GM12872 (cell line): ENCODE measurements around the gene DENND11.

Experiments
- TF ChIP-seq, protein P1 (sequence below): IDR thresholded peaks from 3 replicates; pipeline ENCODE4 v1.5.1; 2011; ENCODE audit warnings: low read depth, mild to moderate bottlenecking, low read length, moderate library complexity; ENCODE audit not compliant: insufficient read depth

The DENND11 gene

GRCh38 chr7:141737118-141737835 lies 35.3 kb upstream of the DENND11 start:
- TF ChIP-seq, protein P1, sequence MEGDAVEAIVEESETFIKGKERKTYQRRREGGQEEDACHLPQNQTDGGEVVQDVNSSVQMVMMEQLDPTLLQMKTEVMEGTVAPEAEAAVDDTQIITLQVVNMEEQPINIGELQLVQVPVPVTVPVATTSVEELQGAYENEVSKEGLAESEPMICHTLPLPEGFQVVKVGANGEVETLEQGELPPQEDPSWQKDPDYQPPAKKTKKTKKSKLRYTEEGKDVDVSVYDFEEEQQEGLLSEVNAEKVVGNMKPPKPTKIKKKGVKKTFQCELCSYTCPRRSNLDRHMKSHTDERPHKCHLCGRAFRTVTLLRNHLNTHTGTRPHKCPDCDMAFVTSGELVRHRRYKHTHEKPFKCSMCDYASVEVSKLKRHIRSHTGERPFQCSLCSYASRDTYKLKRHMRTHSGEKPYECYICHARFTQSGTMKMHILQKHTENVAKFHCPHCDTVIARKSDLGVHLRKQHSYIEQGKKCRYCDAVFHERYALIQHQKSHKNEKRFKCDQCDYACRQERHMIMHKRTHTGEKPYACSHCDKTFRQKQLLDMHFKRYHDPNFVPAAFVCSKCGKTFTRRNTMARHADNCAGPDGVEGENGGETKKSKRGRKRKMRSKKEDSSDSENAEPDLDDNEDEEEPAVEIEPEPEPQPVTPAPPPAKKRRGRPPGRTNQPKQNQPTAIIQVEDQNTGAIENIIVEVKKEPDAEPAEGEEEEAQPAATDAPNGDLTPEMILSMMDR: no peak

- TF ChIP-seq, protein P1: no peak
Observed at GRCh38 chr7:141731476-141732149, 29.6 kb upstream of the DENND11 start.

- TF ChIP-seq, protein P1: no peak
Observed at GRCh38 chr7:141729020-141729419, 27.1 kb upstream of the DENND11 start.

- TF ChIP-seq, protein P1: no peak
Observed at GRCh38 chr7:141722529-141722928, 20.6 kb upstream of the DENND11 start.

DNA sequence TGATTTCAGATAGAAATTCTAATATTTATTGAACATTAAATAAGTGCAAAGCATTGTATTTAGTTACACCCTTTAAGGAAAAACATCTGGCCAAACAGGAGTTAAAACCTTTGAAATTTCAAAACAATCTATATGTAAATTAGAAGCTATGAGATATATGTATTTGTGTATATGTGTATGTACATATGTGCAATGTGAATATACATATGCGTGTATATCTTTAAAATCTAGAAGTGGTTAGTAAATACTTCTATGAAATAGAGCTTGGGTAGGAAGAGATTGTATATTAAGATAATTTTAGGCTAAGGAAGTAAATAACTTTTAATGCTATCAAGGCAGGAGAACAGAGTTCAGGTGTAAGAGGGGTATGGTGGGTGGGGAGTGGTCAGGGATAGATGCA lies 15.5 kb upstream of the DENND11 start:
- TF ChIP-seq, protein P1: no peak

- TF ChIP-seq, protein P1: no peak
Observed at GRCh38 chr7:141715794-141716689, 14.1 kb upstream of the DENND11 start.

GRCh38 chr7:141715018-141715417 lies 13.1 kb upstream of the DENND11 start:
- TF ChIP-seq, protein P1: no peak
